Kidney (tissue), 14 donors: Measurements from ENCODE around the gene DGKG. TPM values are rescaled to one million over a fixed set of nuclear protein-coding genes. Genes with fewer than 3 reads are reported as not detected.

Experiments used
- DNase-seq, 5 donors: peaks; one replicate each; pipeline ENCODE4 v3.0.0-alpha.2; 2013 to 2020
- FAIRE-seq: peaks from 2 replicates; lab custom pipeline; 2012; peaks lifted over from hg19 to GRCh38; lab: Jason Lieb, UNC
- H3K27ac ChIP-seq, 2 donors: one replicate each; pipeline ENCODE4 v1.7.0; 2013; ENCODE audit warnings: low read depth in 2 of 2, low read length in 2 of 2, inconsistent platforms in 1 of 2
- H3K27me3 ChIP-seq: one replicate; pipeline ENCODE4 v1.7.1; 2013; ENCODE audit warnings: low read length, inconsistent platforms; ENCODE audit not compliant: control insufficient read depth, insufficient read depth
- H3K36me3 ChIP-seq, 3 donors: one replicate each; pipeline versions ENCODE4 v1.7.0 to v1.7.1; 2013; ENCODE audit warnings: low read length in 3 of 3, control low read depth in 1 of 3, inconsistent platforms in 1 of 3; ENCODE audit not compliant: insufficient read depth in 3 of 3, control insufficient read depth in 2 of 3
- H3K4me1 ChIP-seq, 3 donors: one replicate each; pipeline versions ENCODE4 v1.7.0 to v1.7.1; 2013; ENCODE audit warnings: low read length in 3 of 3, inconsistent platforms in 1 of 3, low read depth in 1 of 3; ENCODE audit not compliant: control insufficient read depth in 2 of 3, insufficient read depth in 2 of 3
- H3K4me3 ChIP-seq, 3 donors: one replicate each; pipeline versions ENCODE4 v1.7.0 to v1.8.1; 2013; ENCODE audit warnings: low read length in 3 of 3, control low read depth in 1 of 3, inconsistent platforms in 1 of 3
- H3K9ac ChIP-seq, 3 donors: one replicate each; pipeline versions ENCODE4 v1.7.0 to v1.7.1; 2013; ENCODE audit warnings: low read length in 3 of 3, control low read depth in 1 of 3, inconsistent platforms in 1 of 3
- H3K9me3 ChIP-seq, 3 donors: one replicate each; pipeline versions ENCODE4 v1.7.0 to v1.7.1; 2013; ENCODE audit warnings: low read length in 3 of 3, control low read depth in 1 of 3, inconsistent platforms in 1 of 3; ENCODE audit not compliant: control insufficient read depth in 2 of 3, insufficient read depth in 1 of 3
- intact Hi-C: fragments of 100-400 bp; cut with DNase I; formaldehyde crosslinking; loops from one replicate; pipeline ENCODE4 v1.11.1; 2022
- polyA plus RNA-seq: library from polyadenylated mRNA; stranded (reverse); fragments of 350-450 nt; fragmentation: Illumina TruSeq; extraction: RNeasy Lipid Tissue Mini Kit (QIAGEN cat#74804); gene quantifications from one replicate; pipeline ENCODE4 v1.2.3, GENCODE V29; 2014; ENCODE audit warnings: low read depth, low replicate concordance; ENCODE audit not compliant: insufficient read depth
- total RNA-seq: library from RNA; stranded (reverse); fragmentation: NEBNext Ultra II Directional; extraction: Animal tissue kit (Norgen Biotek cat#: 25700); gene quantifications from one replicate; pipeline ENCODE4 v1.2.1, GENCODE V29; 2021
- TF ChIP-seq, protein P1 (sequence below): IDR thresholded peaks from 3 replicates; pipeline ENCODE4 v1.5.1; 2012; ENCODE audit warnings: mild to moderate bottlenecking, moderate library complexity, borderline replicate concordance; ENCODE audit not compliant: insufficient read depth; ENCODE audit errors: extremely low read depth
- donor health status: control.
- donor health status: control.
- donor health status: control.
- donor health status: control.
- donor health status: control.
- donor health status: DM: yes; HTN: yes; CAD: no.
- donor health status: Normal renal cell carcinoma (clear cell type).

Gene DGKG
- total and polyA plus RNA-seq, 2 donors from 2014 or later = 0.95 to 11.4 TPM

DNA sequence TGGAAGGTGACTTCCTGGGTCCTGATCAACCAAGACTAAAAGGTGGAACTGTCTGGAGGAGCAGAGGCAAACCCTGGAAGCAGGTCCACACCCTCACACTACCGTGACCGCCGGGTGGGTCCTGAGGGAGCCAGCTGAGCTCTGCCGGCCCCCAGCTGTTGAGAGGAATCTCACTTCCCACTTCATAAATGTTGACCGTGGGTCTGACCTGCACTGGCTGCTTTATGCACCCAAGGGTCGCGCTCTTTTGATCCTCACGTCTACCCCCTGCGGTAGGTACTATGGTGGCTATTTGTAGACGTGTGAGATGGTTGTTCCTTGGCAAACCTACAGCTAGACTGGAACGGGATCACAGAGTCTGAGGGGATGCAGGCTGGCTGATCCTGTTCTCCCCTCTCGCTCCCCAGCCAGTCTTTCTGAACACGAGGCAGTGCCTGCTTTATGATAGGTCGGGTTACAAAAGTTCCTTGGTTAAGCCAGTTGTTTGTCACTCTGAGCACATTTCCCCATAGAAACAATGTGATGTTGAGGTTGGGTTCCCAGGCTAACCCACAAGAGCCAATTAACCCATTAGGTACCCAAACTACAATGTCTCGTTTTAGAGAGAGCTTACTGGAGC lies 140.2 kb downstream of the DGKG start:
- Histone ChIP-seq H3K36me3 (no peaks in the 10 kb centered on the region), H3K9ac (no peak overlapping the region), H3K4me1 (no peaks in the 10 kb centered on the region), H3K9me3 (no peaks in the 10 kb centered on the region), H3K27me3 (no peaks in the 10 kb centered on the region), H3K4me3 (no peak overlapping the region), H3K27ac (no peak overlapping the region)
- TF ChIP-seq, protein P1, sequence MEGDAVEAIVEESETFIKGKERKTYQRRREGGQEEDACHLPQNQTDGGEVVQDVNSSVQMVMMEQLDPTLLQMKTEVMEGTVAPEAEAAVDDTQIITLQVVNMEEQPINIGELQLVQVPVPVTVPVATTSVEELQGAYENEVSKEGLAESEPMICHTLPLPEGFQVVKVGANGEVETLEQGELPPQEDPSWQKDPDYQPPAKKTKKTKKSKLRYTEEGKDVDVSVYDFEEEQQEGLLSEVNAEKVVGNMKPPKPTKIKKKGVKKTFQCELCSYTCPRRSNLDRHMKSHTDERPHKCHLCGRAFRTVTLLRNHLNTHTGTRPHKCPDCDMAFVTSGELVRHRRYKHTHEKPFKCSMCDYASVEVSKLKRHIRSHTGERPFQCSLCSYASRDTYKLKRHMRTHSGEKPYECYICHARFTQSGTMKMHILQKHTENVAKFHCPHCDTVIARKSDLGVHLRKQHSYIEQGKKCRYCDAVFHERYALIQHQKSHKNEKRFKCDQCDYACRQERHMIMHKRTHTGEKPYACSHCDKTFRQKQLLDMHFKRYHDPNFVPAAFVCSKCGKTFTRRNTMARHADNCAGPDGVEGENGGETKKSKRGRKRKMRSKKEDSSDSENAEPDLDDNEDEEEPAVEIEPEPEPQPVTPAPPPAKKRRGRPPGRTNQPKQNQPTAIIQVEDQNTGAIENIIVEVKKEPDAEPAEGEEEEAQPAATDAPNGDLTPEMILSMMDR = no peak
- intact Hi-C loops = no loop called here
- no peak for DNase-seq
- FAIRE-seq = no peak

DNA sequence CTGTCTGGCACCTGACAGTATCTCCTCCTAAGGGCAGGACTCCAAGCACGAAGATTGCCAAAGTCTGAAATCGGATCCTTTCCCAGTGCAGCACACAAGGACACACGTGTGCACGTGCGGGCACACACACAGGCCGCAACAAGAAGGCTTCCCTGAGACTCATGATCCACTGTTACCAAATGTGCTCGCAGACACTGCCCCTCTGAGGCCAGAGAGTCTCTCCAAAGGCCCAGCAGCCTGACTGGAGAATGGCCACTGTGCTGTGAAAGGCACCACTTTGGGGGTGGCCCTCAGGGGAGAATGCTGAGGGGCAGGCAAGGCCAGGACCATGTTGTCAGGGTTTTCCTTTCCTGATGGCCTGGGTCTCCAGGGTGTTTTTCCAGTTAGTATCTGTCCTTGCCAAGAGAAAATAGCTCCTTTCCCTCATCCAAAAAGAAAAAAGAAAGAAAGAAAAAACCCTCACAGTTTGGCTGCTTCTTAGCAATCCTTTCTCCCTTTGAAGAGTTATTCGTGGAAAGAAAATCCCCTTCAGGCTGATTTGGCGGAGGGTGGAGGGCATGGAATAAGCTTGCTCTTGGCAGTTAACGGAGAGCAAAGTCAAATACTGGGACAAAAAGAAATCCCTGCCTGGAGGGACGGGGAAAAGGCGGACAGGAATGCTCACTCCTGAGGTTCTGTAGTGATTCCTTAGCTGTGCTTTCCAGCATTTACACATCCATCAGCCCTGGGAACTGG lies 141.0 kb downstream of the DGKG start:
- H3K9me3 ChIP-seq = no peaks in the 10 kb centered on the region
- no peak overlapping the region for H3K4me3 ChIP-seq
- no peaks in the 10 kb centered on the region for H3K4me1 ChIP-seq
- H3K36me3 ChIP-seq = no peaks in the 10 kb centered on the region
- FAIRE-seq = no peak
- H3K27ac ChIP-seq = no peak overlapping the region
- intact Hi-C loops = no loop called here
- no peaks in the 10 kb centered on the region for H3K27me3 ChIP-seq
- peak in 2 of 5 donors; percentile 21 to 48 for DNase-seq
- TF ChIP-seq, protein P1 = no peak
- H3K9ac ChIP-seq = no peak overlapping the region

DNA sequence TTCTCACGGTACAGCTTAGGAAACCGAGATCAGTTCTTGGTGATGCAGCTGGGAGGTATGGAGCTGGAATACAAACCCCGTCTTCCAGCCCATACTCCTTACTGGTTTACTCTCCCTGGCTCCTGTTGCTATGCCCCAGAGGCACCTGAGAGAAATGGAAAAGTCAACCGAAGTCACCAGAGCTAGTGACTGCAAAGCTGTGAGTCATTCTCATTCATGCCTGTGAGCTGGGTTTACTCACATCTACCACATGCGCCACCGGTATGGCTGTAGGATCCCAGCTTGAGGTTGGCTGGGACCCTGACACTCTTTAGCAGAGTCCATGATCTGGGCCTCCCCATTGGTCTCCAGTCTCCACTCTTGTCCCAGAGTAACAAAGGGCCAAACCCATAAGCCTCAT lies 141.7 kb downstream of the DGKG start:
- TF ChIP-seq, protein P1 = no peak
- Histone ChIP-seq H3K9me3 (no peaks in the 10 kb centered on the region), H3K4me1 (no peaks in the 10 kb centered on the region), H3K9ac (no peak overlapping the region), H3K27me3 (no peaks in the 10 kb centered on the region), H3K36me3 (no peaks in the 10 kb centered on the region), H3K27ac (no peak overlapping the region), H3K4me3 (no peak overlapping the region)
- DNase-seq (no peak), FAIRE-seq (no peak)
- intact Hi-C loops = no loop called here
